ENCODE measurements around the gene IRF4.
A peak's percentile ranks its signal among the peaks of the same experiment; 100 is the strongest.

DNA sequence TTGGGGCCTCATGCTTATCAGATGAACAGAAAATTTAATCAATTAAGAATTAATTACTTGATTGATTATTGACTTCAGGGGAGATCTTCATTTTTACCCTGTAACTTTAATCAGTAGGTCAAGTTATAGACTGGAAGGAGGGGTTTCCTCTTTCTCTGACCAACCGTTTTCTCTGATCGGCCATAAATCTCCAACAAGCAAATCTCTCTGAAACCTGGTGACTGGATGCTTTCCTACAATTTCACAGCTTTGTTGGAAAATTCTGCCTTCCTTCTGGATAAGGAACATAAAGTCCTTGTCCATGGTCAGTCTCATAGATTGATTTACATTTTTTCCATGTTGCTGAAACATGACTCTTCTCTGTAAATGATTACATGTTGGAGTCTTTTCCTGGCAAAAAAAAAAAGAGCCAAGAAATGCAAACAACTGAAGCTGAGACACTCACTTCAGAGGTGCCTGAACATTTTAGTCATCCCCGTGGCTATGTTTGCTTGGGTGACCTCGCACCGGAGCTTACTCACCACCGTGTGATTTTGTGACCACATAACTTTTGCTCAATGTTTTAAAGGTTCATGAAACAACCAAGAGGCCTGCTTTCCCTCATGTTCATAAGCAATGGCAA lies 31.0 kb downstream of the IRF4 start:
- TF ChIP-seq, protein P1, sequence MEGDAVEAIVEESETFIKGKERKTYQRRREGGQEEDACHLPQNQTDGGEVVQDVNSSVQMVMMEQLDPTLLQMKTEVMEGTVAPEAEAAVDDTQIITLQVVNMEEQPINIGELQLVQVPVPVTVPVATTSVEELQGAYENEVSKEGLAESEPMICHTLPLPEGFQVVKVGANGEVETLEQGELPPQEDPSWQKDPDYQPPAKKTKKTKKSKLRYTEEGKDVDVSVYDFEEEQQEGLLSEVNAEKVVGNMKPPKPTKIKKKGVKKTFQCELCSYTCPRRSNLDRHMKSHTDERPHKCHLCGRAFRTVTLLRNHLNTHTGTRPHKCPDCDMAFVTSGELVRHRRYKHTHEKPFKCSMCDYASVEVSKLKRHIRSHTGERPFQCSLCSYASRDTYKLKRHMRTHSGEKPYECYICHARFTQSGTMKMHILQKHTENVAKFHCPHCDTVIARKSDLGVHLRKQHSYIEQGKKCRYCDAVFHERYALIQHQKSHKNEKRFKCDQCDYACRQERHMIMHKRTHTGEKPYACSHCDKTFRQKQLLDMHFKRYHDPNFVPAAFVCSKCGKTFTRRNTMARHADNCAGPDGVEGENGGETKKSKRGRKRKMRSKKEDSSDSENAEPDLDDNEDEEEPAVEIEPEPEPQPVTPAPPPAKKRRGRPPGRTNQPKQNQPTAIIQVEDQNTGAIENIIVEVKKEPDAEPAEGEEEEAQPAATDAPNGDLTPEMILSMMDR (IDR thresholded peaks at IDR 0.05): no peak
- TF ChIP-seq POLR2AphosphoS5 (IDR thresholded peaks at IDR 0.05) (peak; percentile 26), POLR2A (IDR thresholded peaks at IDR 0.05) (no peak)
